GOT3 (cell line): ENCODE results near the gene SLC24A3.

Source experiments
- DNase-seq: peaks from one replicate; lab custom pipeline; 2025; ENCODE audit warnings: mixed read lengths; lab: John Stamatoyannopoulos, UW

SLC24A3 gene

DNA sequence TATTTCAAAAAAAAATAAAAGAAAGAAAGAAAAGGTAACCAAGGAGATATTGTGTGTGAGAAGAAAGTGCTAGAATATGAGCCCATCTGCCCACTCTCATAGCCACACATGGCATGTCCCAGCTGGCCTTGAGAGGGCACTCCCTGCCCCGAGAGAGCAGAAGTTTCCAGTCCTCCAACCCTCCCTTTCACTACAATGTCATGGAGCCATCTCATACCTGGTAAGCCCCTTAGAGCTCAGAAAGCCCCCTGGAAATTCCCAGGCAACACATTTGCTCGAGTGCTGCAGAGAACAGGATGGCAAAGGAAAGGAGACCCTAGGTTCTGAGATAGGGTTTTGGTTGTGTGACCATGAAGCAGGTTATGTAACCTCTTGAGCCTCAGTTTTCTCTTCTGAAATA lies 469.8 kb downstream of the SLC24A3 start:
- DNase-seq, result no peak

DNA sequence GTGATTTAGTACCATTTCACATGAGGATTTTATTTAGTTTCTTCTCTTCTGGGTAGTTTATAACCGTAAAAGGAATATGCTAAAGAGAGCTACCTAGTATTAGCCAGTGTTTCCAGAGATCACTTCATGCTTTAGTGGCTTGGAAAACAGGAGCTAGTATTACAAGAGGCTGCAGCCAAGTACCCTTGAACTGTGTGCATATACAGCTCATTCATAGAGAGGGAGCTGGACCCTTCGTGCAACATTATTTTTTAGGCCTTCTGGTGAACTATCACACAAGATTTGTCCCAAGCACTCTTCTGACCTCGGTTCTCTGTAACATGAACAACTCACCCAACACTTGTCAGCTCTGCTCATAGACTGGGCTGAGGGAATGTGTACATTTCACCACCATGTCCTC lies 470.7 kb downstream of the SLC24A3 start:
- DNase-seq, result no peak

DNA sequence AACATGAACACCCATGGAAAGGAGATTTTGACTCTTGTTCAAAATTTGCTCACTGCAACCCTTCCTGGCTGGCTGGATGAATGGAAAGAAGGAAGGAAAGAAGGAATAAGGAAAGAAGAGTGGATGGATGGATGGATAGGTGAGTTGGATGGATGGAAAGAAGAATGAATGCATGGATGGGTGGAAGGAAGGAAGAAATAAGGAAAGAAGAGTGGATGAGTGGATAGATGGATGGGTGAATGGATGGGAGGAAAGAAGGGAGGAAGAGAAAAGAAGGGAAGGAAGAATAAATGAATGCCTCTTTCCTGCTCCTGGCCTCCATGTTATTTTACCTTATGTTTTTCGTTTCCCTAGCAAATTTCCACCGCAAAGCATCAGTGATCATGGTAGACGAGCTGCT lies 471.4 kb downstream of the SLC24A3 start:
- DNase-seq, result no peak

DNA sequence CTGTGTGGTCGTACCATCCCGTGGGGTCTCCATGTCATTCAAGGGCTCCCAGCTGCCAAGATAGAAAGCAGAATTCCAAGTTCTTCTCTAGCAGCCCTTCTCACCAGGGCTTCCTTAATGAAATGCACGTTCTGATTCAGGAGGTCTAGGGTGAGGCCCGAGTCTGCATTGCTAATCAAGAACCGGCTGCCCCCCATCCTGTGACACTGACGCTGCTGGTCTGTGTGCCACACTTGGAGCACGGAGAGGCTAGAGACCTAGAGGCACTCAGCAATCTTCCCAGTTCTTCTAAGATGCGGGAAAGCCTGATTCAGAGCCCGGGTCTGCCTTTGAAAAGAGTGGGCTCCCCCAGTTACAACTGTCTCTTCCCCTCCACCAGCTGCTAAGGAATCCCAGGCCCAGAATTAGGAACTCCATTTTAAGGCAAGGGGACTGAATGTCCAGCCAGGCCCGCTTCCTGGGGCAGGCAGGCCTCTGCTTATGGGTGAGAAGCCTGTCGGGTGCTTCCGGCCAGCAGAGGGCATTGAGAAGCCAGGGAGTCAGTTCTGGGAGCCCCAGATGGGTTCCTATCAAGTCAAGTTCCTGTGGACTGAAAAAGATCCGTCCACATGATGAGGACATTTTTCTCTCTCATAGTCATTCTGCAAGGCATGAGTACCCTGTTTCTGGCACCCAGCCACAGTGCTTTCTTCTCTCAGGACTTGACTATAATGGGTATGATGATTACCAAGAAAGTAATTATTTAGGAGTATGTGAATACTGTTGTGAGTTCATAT lies 475.8 kb downstream of the SLC24A3 start:
- DNase-seq, result peak; percentile 41

DNA sequence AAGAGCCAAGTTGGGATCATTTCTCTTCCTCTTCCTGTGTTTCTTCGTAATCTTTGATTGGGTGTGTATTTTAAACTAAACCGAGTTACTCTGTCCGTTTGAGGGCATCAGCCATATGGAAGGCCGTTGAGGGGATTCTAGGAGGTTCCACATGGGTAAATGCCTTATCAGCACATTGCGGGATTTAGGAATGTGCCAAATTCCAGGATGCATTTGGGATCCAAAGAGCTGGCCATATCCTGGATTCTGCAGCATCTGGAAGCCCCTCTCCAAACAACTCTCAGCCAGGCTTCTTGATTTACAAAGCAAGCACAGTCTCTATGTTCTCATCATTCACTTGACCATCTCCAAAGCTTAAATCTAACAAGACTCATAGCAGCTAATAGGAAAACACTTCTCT lies 478.0 kb downstream of the SLC24A3 start:
- no peak for DNase-seq

DNA sequence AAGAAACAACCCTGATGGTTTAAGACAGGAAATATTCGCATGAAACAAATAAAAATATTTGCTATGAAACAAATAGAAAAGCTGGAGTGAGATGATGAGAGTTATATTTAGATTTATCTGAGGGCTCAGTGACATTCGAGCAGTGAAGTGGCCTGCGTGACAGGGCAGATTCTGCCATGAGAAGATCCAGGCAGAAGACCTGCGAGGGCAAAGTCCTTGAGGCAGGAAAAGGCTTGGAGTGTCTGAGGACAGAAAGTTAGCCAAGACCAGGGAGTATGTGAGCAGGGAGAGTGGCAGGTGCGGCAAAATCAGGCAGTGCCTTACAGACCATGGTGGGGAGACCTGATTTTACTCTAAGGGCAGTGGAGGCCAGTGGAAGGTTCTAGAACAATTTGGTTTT lies 478.7 kb downstream of the SLC24A3 start:
- DNase-seq, result no peak

DNA sequence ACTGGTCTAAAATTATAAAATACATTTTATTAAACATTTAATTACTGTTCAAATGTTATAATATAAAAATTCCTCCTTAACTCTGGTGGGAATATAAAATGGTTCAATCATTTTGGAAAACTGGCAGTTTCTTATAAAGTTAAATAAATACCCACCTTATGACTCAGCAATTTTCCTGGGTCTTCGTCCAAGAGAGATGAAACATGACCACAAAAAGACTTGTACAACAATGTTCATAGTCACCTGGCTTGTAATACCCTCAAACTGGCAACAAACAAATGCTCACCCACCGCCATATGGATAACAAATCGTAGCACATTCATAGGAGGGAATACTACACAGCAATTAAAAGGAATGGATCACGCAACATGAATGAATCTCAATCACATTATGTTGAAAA lies 479.7 kb downstream of the SLC24A3 start:
- DNase-seq, result no peak

DNA sequence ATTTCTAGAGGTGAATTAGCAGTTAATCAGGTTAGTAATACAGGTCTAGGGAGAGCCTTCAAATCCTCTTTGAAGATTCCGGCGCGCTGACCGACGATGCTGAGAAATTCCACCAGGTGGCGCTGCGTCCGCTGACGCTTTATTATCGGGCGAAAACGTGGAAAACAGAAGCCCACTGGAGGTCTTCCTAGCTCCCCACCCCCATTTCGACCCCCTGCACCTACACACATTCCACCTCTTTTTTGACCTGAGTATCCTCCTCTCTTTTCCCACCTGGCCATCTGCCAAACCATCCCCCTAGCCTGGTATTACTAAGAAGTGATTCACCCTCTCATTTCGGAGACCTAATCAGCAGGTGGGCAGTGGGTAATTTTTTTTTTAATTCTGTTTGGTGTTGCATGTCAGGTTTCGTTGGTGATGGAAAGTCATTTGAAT lies 480.3 kb downstream of the SLC24A3 start:
- DNase-seq, result no peak

DNA sequence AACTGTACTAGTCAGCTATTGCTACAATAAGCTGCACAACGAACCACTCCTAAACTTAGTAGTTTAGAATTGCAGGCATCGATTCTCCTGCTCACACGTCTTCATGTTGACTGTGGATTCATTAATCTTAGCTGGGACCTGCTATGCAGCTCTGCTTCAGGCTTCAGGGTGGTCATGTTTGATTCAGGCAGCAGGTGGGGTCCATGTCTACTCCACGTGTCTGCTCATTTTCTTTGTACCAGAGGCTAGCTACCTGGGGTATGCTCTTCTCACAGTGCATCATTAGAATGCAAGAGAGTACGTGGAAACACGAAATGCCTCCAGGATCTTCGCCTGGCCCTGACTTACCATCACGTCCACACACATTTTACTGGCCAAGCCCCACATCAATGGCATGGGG lies 481.1 kb downstream of the SLC24A3 start:
- DNase-seq, result no peak

DNA sequence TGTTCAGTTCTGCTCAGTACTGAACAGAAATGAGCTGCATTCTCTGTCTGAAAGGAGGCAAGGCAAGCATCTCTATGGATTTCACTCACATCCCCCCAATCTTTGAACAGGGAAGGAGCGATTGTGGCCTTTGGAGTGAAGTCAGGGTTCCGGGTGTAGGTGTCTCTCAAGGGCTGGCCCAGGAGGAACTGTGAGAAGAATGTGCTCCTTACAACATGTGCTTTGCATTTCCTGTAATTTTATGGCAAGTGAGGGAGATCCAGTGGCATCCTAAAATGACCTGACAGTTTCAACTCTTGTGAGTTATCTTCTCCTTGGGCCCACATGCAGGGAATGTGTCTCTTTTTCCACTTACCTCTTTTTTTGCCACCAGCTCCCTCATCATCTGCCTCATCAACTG lies 482.6 kb downstream of the SLC24A3 start:
- no peak for DNase-seq

DNA sequence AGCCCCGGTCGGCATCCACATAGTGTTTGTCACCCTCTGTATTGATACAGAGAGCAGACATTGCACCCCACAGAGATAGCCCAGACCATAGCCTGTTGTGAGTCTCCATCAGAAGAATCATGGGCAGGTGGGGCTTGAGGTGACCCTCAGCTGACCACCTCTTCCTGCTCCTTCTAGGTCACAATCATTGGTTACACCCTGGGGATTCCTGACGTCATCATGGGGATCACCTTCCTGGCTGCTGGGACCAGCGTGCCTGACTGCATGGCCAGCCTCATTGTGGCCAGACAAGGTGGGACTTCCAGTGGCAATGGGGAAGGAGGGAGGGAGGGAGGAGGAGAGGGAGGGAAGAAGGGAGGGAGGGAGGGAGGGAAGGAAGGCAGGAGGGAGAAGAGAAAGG lies 484.2 kb downstream of the SLC24A3 start:
- no peak for DNase-seq

DNA sequence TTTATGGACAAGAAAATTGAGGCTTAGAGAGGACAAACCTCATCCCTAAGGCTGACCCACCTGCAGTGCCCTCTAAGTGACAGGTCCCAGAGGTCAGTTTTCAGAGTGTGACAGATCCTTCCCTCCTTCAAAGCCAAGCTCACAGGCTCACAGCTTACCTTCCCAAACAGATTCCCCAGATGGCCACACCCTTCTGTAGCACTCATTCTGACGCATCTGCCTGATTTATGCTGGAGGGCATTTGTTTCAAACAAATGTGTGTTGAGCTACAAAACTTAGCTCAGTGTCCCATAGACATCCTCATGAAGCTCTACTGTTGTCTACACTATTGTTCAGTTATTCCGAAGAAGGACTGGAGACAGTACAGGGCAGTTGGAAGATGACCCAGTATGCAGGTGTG lies 485.0 kb downstream of the SLC24A3 start:
- DNase-seq, result no peak

DNA sequence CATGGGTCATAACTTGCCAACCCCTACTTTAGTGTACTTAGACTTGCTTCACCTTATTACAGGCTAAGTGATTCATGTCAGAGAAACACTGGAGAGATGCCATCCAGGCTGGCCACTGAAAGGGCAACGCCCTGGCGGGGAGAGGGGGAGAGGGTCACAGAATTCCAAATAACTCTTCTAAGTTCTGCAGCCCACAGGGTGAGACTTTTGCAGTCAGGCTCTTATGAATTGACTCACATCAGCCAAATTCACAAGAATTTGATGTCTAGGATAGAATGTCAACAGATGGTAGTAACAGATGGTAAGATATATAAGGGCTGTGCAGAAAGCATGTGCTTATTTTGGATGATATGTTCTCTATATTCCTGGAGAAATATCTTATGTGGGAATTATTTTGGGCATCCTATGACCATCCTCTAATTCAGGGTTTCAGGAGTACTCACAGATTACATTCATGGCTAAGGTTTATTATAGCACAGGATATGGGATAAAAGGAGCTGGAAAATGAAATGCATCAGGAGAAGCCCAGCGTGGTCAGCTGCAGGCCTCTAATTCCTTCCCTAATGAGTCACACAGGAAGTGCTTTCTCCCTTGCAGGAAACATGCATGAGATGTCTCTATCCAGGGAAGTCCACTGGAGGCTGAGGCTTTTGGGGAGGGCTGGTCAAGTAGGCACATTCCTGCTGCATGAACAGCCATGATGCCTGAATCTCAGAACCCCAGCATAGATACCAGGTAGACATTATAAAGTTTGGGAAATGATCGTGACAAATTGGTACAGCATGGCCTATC lies 486.9 kb downstream of the SLC24A3 start:
- DNase-seq, result no peak

DNA sequence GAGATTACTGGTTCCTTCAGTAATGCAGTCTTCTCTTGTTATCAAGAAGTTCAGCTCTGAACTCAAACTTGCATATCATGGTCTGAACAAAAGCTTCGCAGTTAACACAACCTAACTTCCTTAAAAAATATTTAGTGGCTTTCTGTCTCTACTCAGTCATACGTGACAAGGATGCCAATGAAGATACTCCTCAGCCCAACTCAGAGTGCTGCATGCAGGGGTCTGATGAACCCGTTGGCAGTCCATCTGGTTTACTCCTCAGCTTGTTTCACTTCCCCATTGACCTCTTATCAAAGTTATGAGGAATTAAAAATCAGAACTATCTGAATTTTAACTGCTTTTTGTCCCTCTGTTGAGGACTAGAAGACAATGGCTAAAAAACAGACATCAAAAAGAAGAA lies 489.0 kb downstream of the SLC24A3 start:
- no peak for DNase-seq

DNA sequence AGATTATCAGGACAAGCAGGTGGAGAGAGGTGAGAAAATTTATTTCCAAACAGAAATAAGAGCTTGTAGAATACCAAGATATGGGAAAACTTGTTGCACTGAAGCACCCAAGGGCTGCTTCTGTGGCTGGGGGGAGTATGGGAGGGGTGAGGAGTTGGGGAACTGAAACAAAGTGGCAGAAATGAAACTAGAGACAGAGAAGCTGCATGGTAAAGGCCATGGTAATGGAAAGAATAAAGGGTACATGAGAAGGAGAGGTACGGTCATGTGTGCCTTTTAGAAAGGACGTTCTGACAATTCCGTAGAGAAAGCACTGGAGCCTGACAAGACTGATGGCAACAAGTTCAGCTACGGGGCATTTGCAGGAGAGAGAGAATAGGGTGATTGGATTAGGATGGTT lies 494.0 kb downstream of the SLC24A3 start:
- DNase-seq, result no peak

DNA sequence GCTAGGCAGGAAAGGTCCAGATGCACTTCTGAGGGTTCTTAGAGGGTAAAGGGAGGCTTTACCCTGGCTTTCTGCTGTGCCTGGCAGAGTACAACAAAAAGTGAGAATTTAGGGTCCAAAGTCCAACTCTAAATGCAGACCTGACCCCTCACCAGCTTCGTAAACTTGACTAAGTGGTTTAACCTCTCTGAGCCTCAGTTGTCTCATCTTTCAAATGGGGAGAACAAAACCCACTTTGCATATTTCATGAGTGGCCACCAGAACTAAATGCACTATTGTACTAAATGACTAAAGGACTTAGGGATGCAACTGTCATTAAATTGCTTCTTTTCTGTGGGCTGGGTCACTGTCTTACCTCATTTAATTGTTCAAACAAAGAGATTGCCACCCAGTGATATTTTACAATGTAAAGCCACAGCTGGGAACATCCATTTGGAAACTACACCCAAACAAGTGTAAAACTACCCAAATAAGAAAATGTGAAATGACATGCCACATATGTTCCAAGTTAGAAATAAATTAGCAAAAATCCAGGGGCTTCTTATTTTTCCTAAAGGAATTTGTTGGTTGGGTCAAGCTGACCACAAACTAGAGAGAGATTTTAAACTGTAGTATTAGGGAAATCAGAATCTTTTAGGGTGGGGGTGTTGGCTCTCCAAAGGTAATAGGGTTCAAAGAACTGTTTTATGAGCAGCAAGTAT lies 497.3 kb downstream of the SLC24A3 start:
- no peak for DNase-seq

DNA sequence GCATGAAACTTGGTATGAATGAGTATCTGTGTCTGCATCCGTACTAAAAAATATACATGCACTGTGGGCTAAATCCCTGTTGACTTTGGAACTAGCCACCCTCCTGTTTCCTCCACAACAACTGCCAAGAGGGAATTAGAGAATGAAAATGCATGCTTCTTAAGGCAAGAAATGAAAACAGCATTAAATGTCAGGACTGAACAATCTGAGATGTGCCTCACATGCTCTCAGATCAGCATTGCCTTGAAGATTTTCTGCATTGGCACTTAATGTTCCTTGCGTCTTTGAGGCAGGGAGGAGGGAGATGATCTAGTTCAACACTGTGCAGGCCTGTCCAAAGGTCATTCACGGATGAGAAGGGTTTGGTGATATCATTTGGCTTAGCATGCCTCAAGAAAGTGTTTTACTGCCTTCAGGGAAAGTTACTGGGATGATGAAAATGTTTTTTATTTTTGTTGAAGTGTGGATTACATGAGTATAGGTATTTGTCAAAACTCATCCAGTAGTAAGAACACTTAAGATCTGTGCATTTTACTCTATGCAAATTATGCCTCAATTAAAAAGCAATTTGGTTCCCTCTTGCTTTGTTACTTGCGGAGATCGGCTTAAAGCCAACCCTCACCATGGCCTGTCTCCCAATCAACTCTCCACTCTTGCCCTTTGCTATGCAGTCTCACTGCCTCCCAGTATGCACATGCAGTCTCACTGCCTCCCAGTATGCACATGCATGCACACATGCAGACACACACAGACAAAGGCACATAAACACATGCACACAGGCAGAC lies 498.1 kb downstream of the SLC24A3 start:
- no peak for DNase-seq

DNA sequence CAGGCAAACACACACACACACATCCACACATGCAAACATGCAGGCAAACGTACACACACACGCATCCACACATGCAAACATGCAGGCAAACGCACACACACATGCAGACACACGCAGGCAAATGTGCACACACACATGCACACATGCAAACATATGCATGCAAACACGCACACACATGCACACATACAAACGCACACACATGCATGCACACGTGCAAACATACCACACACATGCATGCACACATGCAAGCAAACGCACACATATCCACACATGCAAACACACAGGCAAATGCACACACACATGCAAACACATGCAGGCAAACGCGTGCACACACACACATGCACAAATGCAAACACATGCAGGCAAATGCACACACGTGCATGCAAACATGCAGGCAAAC lies 498.7 kb downstream of the SLC24A3 start:
- no peak for DNase-seq

DNA sequence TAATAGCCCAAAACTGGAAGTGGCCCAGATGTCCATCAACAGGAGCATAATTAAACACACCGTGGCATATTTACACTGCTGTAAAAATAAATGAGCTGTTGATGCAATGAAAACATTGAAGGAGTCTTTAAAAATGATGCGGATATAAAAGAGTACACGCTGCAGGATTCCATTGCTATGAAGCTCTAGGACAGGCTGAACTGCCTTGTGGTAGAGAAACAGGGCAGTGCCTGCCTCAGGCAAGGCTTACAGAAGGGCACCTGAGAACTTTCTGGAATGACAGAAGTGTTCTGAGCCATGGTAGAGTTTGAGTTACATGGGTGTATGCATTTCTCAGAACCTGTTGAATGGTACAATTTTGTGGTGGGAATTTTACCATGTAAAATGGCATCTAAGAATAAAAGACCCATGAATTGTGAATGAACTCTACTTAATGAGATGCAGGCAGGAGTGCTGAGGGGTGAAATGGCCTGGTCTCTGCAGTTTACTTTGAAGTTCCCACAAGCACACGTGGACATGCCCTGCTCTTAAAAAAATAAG lies 500.3 kb downstream of the SLC24A3 start:
- DNase-seq, result no peak

DNA sequence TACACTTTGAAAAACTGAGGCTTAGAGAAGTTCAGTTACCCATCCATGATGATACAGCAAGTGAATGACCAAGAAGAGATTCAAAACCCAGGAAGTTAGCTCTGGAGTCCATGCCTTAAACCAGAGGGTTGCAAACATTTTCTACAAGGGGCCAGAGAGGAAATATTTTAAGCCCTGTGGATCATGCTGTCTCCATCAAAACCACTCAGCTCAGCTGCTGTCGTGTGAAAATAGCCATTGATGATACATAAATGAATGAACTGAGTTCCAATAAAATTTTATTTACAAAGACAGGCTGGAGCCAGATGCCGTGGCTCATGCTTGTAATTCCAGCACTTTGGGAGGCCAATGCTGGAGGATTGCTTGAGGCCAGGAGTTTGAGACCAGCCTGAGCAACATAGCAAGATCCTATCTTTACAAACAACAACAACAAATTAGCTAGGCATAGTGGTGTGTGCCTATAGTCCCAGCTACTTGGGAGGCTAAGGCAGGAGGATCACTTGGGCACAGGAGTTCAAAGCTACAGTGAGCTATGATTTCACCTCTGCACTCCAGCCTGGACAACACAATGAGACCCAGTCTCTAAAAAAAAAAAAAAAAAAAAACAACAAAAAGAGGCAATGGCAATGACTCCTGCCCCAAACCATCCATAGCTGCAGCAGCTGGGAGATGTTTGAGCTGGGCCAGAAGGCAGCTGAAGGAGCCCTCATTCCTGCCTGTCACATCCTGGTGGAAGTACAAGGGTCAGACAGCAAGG lies 501.6 kb downstream of the SLC24A3 start:
- DNase-seq, result no peak

DNA sequence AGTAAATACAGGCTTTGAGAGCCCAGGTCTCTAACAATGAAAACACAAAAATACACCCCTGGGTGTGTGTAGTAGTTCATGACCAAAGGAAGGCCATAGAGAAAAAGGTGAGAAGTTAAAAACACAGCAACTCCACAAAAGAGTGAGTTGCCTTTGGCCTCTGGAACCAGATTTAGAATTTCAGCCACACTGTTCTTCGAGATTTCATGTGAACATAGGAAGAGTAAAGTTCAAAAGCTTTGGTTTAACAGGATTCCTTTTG lies 502.1 kb downstream of the SLC24A3 start:
- no peak for DNase-seq
